KOPT-K1 (cell line): ENCODE data around the gene ERVFRD-1.

ENCODE experiments used
- H3K27ac ChIP-seq: fragments of 200-600 bp; sonication (generic); 2 replicates; pipeline ENCODE4 v1.5.1; 2016; ENCODE audit warnings: antibody characterized with exemption, mild to moderate bottlenecking, low read depth, low read length; ENCODE audit not compliant: poor library complexity, severe bottlenecking
- H3K36me3 ChIP-seq: fragments of 200-600 bp; sonication (generic); 2 replicates; pipeline ENCODE4 v1.5.1; 2017; ENCODE audit warnings: antibody characterized with exemption, mild to moderate bottlenecking, low read length, moderate library complexity; ENCODE audit not compliant: insufficient read depth
- H3K9me3 ChIP-seq: fragments of 200-600 bp; sonication (generic); 2 replicates; pipeline ENCODE4 v1.5.1; 2017; ENCODE audit warnings: antibody characterized with exemption, low read length, mild to moderate bottlenecking; ENCODE audit not compliant: insufficient read depth, poor library complexity, severe bottlenecking

The ERVFRD-1 gene

GRCh38 chr6:11085758-11086435 lies 25.6 kb downstream of the ERVFRD-1 start:
- Histone ChIP-seq H3K27ac (no peak overlapping the region), H3K36me3 (no peaks in the 10 kb centered on the region), H3K9me3 (no peaks in the 10 kb centered on the region)

- no peaks in the 10 kb centered on the region for H3K36me3 ChIP-seq
- no peak overlapping the region for H3K27ac ChIP-seq
- H3K9me3 ChIP-seq: no peaks in the 10 kb centered on the region
These were observed 27.6 kb downstream of the ERVFRD-1 start for GRCh38 chr6:11083956-11084355.

GRCh38 chr6:11083491-11083890 lies 28.0 kb downstream of the ERVFRD-1 start:
- H3K36me3 ChIP-seq: no peaks in the 10 kb centered on the region
- no peak overlapping the region for H3K27ac ChIP-seq
- H3K9me3 ChIP-seq: no peaks in the 10 kb centered on the region

- H3K9me3 ChIP-seq: no peaks in the 10 kb centered on the region
- no peak overlapping the region for H3K27ac ChIP-seq
- H3K36me3 ChIP-seq: no peaks in the 10 kb centered on the region
These were observed 31.2 kb downstream of the ERVFRD-1 start for GRCh38 chr6:11080296-11080695.

GRCh38 chr6:11078266-11078665 lies 33.3 kb downstream of the ERVFRD-1 start:
- H3K9me3 ChIP-seq: no peaks in the 10 kb centered on the region
- H3K36me3 ChIP-seq: no peaks in the 10 kb centered on the region
- no peak overlapping the region for H3K27ac ChIP-seq

- no peak overlapping the region for H3K27ac ChIP-seq
- no peaks in the 10 kb centered on the region for H3K9me3 ChIP-seq
- H3K36me3 ChIP-seq: no peaks in the 10 kb centered on the region
These were observed 35.0 kb downstream of the ERVFRD-1 start for GRCh38 chr6:11076540-11076939.

GRCh38 chr6:11072101-11072500 lies 39.4 kb downstream of the ERVFRD-1 start:
- Histone ChIP-seq H3K36me3 (no peaks in the 10 kb centered on the region), H3K9me3 (no peaks in the 10 kb centered on the region), H3K27ac (no peak overlapping the region)

GRCh38 chr6:11069760-11070159 lies 41.8 kb downstream of the ERVFRD-1 start:
- no peaks in the 10 kb centered on the region for H3K9me3 ChIP-seq
- H3K36me3 ChIP-seq: no peaks in the 10 kb centered on the region
- no peak overlapping the region for H3K27ac ChIP-seq

GRCh38 chr6:11067348-11067747 lies 44.2 kb downstream of the ERVFRD-1 start:
- Histone ChIP-seq H3K27ac (no peak overlapping the region), H3K9me3 (no peaks in the 10 kb centered on the region), H3K36me3 (no peaks in the 10 kb centered on the region)

GRCh38 chr6:11066505-11067347 lies 44.8 kb downstream of the ERVFRD-1 start:
- Histone ChIP-seq H3K9me3 (no peaks in the 10 kb centered on the region), H3K27ac (no peak overlapping the region), H3K36me3 (no peaks in the 10 kb centered on the region)

- Histone ChIP-seq H3K36me3 (no peaks in the 10 kb centered on the region), H3K27ac (no peak overlapping the region), H3K9me3 (no peaks in the 10 kb centered on the region)
These were observed 45.9 kb downstream of the ERVFRD-1 start for GRCh38 chr6:11065436-11066202.

GRCh38 chr6:11064836-11065235 lies 46.7 kb downstream of the ERVFRD-1 start:
- Histone ChIP-seq H3K9me3 (no peaks in the 10 kb centered on the region), H3K36me3 (no peaks in the 10 kb centered on the region), H3K27ac (no peak overlapping the region)

- Histone ChIP-seq H3K27ac (no peak overlapping the region), H3K9me3 (no peaks in the 10 kb centered on the region), H3K36me3 (no peaks in the 10 kb centered on the region)
These were observed 48.8 kb downstream of the ERVFRD-1 start for GRCh38 chr6:11062715-11063114.

GRCh38 chr6:11062083-11062482 lies 49.4 kb downstream of the ERVFRD-1 start:
- no peaks in the 10 kb centered on the region for H3K9me3 ChIP-seq
- H3K27ac ChIP-seq: no peak overlapping the region
- no peaks in the 10 kb centered on the region for H3K36me3 ChIP-seq

- H3K9me3 ChIP-seq: no peaks in the 10 kb centered on the region
- H3K36me3 ChIP-seq: no peaks in the 10 kb centered on the region
- no peak overlapping the region for H3K27ac ChIP-seq
These were observed 53.1 kb downstream of the ERVFRD-1 start for GRCh38 chr6:11058406-11058805.
